GM21367 (cell line): ENCODE results near the gene CFTR.

Source experiments
- ATAC-seq: cut with Tn5 transposase; IDR thresholded peaks from one replicate; pipeline ENCODE4 v1.9.1; 2021; ENCODE audit not compliant: unreplicated experiment

CFTR gene

DNA sequence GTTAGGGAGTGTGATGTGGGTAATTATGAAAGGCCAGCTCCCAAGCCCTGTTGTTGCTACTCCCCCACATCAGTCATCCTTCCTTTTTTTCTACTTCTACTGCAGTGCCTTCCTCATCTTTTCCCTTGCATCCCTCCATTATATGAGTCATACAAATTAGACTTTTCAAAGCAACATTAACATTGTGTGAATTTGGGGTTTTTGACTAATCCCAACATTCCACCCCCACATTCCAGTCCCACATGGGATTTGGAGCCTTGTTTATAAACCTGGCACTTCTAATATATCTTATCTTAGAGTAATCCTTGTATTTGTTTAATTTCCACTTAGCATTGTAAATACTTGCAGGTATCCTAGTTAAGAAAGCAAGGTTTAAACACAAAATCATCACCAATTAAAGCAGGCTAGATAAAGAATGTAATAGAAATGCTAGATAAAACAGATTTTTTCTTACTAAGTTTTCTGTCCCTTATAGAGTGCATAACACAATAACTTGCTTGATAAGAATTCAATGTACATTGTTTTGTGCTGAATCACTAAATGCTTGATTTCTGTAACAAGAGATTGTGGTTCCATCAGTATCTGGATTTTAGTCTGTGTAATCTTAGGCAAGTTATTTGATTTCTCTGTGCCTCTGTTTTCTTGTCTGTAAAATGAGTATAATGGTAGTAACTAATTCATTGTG is 165.8 kb downstream of the CFTR start:
- no peak for ATAC-seq

DNA sequence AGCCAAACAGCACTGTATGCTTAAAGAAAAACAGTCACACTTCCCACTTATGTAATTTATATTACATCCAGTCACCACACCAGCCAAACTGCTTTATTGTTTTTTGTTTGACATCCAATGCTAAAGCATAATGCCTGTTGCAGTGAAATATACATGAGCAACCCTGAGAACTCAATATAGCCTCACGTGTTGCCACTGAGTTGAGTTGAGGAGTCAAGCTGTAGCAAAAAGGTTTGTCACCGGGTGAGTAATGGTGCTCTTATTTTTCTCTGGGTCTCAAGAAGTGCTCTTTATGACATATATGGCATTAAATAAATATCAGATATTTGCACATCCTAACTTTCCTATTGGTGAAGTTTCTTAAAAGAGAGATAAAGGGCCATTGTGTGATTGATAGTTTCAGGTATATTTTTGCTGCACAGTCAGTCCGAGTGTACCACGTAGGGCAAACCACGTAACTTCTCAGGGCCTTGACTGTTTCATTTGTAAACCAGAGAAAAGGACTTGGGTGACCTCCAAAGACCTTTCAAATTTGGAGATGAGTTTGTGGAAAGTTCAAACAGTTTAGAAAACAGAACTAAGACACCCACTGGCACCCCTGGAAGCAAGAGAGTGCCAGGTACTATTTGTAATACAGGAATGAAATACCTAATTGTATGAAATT is 168.5 kb downstream of the CFTR start:
- ATAC-seq, result no peak

DNA sequence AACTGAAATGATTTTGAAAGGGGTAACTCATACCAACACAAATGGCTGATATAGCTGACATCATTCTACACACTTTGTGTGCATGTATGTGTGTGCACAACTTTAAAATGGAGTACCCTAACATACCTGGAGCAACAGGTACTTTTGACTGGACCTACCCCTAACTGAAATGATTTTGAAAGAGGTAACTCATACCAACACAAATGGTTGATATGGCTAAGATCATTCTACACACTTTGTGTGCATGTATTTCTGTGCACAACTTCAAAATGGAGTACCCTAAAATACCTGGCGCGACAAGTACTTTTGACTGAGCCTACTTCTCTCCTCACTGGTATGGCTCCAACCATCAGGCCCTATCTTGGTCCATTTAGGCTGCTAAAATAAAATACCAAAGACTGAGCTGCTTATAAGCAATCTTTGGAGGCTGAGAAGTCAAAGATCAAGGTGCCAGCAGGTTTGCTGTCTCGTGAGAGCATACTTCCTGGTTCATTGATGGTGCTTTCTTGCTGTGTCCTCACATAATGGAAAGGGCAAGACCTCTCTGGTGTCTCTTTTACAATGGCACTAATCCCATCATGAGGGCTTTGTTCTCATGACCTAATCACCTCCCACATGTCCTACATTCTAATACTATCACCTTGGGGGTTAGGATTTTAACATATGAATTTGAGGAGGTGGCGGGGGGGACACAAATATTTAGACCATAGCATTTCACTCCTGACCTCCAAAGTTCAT is 173.3 kb downstream of the CFTR start:
- ATAC-seq, result no peak

DNA sequence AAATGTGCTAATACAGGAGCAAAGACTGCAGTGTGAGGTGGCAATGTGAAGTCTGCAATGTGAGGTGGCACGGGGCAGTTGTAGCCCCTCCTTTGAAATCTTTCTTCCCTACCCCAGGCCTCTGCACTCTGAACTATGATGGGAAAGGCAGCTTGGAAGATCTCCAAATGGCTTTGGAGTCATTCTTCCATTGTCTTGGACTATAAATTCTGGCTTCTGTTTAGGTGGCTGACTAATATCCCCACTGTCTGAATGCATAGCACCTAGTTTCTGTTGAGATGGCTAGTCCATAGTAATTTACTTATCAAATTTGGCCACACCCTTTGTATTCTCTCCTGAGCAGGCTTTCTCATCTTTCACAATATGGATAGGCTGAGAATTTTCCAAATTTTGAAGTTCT is 175.0 kb downstream of the CFTR start:
- ATAC-seq, result no peak

DNA sequence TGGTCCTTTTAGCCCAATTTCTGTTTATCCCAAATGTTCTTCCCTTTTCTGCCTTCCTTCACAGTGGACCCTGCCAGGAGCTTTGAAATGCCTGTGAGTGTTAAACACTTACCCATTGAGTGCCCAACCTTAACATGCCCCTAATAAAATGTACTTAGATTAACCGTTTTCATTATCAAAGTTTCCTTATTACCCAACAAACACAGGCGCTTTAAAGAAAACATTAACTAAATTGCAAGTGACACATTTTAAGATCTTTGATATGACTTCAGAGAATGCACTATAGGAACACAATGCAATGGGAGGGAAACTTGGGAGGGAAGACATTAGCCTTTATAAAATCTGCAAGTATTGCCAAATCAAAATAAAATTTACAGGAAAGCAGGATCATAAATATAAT is 177.0 kb downstream of the CFTR start:
- no peak for ATAC-seq

DNA sequence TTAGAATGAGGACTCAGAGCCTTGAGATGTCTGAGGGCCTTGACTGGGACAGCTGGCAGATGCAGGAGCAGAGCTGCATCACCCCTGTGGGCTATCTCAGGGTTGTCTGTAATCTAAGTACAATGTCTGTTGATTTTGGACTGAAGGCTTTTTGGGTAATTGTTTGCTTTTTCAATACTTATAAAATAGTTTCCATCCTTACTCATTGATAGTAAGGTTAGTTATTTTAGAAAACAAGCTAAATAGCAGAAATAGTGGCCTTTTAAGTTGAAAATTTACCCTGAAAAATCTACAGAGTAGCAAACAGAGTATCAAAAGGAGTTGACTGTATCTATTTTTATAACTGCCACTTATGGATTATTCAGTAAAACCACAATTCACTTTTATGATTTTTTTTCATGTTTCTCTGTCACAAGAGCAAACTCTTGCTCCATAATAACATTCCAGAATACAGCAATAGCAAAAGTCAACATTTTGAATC is 179.7 kb downstream of the CFTR start:
- ATAC-seq, result no peak

DNA sequence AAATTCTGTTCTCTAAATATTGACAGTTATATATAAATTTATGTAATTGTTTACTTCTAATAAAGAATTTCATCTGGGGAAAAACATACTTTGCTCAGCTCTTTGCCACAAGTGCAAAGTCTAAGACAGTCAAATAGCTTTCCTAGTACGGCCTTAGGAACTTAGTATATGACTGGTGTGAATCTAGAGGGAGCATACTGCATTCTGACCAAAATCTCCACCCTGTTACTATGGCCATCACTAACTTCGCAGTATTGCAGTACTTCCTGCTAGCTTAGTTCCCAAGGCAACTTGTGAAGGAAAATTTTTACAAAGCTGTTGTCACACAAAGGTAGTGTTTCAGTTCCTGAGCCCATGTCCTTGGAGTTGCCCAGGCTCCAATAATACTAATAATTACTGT is 181.5 kb downstream of the CFTR start:
- ATAC-seq, result no peak

DNA sequence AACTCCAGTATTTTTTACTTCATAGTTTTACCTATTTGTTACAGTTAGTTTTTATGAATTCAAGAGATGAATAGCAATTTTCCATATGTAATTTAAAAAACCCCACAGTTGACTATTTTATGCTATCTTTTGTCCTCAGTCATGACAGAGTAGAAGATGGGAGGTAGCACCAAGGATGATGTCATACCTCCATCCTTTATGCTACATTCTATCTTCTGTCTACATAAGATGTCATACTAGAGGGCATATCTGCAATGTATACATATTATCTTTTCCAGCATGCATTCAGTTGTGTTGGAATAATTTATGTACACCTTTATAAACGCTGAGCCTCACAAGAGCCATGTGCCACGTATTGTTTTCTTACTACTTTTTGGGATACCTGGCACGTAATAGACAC is 184.2 kb downstream of the CFTR start:
- no peak for ATAC-seq

DNA sequence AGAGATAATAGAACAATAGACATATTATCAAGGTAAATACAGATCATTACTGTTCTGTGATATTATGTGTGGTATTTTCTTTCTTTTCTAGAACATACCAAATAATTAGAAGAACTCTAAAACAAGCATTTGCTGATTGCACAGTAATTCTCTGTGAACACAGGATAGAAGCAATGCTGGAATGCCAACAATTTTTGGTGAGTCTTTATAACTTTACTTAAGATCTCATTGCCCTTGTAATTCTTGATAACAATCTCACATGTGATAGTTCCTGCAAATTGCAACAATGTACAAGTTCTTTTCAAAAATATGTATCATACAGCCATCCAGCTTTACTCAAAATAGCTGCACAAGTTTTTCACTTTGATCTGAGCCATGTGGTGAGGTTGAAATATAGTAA is 185.5 kb downstream of the CFTR start:
- no peak for ATAC-seq

DNA sequence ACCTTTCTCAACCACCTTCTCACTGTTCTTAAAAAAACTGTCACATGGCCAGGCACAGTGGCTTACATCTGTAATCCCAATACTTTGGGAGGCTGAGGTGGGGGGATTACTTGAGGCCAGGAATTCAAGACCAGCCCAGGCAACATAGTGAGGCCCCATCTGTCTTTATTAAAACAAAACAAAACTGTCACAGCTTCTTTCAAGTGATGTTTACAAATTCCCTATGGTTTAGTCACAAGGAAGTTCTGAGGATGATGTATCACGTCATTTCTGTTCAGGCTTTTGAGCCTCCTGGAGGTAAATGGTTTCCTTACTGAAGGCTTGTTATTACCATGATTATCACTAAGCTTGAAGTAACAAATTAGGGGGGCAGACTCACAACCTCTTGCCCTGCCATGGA is 186.2 kb downstream of the CFTR start:
- ATAC-seq, result no peak

DNA sequence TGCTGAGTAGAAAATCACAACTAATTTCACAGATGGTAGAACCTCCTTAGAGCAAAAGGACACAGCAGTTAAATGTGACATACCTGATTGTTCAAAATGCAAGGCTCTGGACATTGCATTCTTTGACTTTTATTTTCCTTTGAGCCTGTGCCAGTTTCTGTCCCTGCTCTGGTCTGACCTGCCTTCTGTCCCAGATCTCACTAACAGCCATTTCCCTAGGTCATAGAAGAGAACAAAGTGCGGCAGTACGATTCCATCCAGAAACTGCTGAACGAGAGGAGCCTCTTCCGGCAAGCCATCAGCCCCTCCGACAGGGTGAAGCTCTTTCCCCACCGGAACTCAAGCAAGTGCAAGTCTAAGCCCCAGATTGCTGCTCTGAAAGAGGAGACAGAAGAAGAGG is 186.9 kb downstream of the CFTR start:
- ATAC-seq, result no peak

DNA sequence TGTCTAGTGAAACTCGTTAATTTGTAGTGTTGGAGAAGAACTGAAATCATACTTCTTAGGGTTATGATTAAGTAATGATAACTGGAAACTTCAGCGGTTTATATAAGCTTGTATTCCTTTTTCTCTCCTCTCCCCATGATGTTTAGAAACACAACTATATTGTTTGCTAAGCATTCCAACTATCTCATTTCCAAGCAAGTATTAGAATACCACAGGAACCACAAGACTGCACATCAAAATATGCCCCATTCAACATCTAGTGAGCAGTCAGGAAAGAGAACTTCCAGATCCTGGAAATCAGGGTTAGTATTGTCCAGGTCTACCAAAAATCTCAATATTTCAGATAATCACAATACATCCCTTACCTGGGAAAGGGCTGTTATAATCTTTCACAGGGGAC is 187.6 kb downstream of the CFTR start:
- no peak for ATAC-seq

DNA sequence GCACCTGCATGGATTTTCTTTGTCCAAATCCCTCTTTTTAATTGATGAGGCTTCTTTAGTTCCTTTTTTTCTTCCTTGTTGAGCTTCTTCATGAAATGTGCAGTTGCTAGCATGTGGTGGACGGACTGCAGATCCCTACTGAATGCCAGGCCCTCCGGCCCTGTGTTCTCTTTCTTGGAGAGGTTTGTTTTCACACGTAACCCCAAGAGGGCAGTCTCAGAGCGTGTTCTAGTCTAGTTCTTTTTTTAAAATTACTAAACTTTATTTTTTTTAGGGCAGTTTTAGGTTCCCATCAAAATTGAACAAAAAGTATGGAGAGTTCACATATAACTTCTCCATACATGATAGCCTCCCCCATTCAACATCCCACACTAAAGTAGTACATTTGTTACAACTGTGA is 190.0 kb downstream of the CFTR start:
- no peak for ATAC-seq

DNA sequence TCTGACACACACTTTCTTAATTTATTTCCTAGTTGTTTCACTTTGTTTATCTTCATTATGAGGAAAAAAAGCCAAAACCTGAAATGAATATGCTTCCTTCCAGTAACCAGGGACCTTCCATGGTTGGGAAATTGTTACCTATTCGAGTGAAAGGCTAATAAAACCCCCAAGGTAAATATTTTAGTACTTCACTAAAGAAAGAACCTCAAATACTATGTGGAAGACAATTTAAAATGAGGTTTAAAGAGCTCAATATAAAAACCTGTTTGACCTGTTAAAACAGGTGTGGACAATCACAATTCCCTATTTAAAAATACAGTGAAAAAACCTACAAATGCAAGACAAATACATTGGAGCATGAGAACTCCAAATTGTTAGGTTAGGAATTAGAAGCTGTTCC is 192.6 kb downstream of the CFTR start:
- no peak for ATAC-seq

DNA sequence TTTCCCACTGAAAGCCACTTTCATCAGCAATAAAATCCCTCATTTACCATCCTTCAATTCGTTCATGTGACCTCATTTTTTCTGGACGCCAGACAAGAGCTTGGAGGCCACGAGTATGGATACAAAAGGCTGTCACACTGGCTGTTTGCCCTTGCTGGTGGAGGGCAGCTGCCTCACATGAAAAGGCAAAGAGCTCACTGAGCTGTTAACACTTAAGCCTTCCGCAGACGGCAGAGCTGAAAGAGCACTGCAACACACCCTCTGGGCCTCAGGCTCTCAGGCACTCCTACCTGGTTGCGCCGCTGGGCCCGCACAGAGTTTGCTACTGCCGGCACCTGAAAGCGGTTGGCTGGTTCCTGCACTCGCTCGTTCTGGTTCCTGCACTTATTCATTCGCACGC is 193.5 kb downstream of the CFTR start:
- no peak for ATAC-seq

DNA sequence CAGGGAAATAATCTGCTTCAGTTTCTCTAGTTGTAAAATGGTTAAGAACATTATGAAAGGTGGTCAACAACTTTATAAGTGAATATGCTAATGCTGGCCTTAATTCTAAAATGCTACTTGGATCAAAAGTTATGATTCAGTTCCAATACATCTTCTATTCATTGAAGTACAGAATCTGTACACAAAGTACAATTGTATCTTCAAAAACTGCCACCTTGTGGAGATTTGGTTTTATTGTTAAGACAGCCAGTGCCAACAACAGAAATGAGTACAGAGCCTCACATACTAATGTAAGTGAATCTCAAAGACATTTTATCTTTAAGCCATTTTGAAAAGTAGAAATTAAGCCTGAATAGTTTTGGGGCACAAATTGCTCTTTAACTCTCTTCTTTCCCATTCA is 194.0 kb downstream of the CFTR start:
- ATAC-seq, result no peak

DNA sequence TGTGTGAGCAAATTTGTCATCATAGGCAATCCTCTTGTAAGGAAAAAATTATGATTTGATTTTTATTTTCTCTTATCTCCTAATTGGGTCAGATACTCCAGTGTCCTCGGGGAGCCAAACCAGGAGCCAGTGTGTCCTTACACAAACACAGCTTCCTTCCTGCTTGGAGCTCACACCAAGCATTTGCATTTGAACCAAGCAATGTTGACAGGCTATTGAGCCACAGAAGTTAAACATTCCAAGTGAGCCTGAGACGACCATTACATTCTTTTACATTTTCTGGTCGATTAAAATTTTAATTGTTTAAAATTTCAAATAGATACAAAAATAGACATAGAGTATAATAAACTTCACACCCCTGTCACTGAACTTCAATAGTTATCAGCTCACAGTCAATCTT is 194.8 kb downstream of the CFTR start:
- ATAC-seq, result no peak

DNA sequence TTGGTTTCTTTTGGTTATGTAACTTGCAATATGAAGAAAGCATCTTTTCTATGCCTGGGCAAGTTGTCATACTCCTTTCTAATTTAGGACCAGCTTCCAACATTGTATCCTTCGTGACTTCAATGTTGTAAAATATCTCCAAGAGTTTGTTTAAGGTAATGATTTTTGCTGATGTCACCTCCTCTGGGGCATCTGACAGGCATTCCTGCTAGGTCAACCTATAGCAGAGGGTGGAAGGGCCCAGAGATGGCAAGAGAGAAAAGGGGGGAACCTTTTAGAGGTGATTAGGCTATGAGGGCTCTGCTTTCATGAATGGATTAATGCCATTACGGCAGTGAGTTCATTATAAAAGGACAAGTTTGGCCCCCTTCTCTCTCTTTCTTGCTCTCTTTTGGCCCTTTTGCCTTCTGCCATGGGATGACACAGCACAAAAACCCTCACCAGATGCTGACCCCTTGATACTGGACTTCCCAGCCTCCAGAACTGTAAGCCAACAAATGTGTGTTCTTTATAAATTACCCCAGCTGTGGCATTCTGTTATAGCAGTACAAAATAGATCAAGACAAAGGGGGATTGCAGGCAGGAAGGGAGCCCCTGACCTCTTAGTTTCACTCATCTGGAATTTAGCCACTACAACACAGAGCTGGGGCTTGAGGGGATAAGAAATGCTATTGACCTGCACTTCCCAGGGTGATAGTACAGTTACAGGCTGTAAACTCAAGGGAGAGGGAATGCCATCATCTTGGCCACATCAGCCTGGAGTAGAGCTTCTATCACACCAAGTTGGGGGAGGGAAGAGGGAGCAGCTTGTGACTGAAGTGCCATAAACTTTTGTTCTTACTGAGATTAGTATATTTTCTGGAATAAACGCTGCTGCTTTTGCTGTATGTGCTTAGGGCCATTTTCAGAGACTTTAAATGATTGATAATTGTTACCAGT is 195.9 kb downstream of the CFTR start:
- ATAC-seq, result no peak

DNA sequence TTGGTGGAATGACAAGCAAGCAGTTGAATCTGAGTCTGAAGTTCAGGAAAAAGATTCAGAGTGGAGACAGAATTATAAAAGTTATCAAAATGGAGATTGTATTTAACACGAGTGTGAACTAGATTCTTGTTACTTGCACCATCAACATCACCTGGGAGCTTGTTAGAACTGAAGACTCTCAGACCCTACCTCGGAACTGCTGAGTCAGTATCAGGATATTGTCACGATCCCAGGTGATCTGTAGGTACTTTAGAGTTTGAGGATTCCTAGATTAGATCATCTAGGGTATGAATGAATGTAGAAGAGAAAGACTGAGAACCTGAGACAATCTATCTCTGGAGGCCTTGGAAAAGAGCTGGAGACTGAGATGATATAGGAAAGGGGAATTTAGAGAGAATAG is 199.3 kb downstream of the CFTR start:
- no peak for ATAC-seq

DNA sequence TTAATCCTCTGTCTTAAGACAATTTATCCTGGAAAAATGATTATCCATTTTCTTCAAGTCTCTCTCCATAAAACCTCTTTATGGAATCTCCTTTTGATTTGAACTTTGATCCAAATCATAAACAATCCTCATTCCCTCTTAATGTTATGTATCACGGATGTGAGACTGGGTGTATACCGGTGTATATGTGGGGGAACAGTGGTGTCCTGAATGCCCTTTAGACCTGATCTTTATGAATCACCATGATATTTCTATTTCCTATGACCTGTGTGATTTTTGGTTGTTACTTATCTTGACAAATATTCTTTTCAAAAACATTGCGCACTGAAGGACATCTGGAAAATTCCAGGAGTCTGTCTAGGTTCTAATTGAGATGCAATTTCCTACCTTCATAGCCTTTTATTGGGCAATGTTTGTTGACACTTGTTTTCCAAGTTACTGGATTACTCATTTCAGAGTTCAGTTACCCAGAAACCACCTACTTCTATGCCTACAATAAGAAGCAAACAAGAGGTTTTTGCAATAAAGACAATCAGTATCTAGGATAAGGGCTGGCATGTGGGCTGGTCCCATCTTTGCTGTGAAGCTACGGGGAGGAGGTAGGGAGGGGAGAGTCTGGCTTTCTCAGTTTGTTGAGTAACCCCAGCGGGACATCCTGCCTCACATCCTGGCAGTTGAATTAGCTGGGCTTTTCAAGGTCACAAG is 203.0 kb downstream of the CFTR start:
- ATAC-seq, result no peak
